ENCODE results near the gene EDIL3. TPM values are rescaled to one million over a fixed set of nuclear protein-coding genes. Genes with fewer than 3 reads are reported as not detected.

Gene EDIL3
- total RNA-seq, 1 experiment from 2014 or later, result 0.32 TPM

GRCh38 chr5:84290673-84291072 lies 94.0 kb downstream of the EDIL3 start:
- H4K20me1 ChIP-seq (ENCODE audit: insufficient read depth), result no peaks in the 10 kb centered on the region
- H3K79me2 ChIP-seq (ENCODE audit: insufficient read depth, low read length), result no peaks in the 10 kb centered on the region
- intact Hi-C loops (cut with micrococcal nuclease), result no loop called here
- no peak overlapping the region for H3K9ac ChIP-seq (ENCODE audit: low read length)
- no peaks in the 10 kb centered on the region for H3K36me3 ChIP-seq (ENCODE audit: control insufficient read depth in 1 of 2, insufficient read depth in 2 of 2, low read length in 2 of 2)
- no peak overlapping the region for H3K4me2 ChIP-seq (ENCODE audit: low read length)
- BruUV-seq (replicated peaks), result no TSS peak
- H3K9me3 ChIP-seq (ENCODE audit: control insufficient read depth in 1 of 2, insufficient read depth in 1 of 2, low read depth in 1 of 2, low read length in 2 of 2), result no peaks in the 10 kb centered on the region
- H3K4me3 ChIP-seq (replicated peaks in 1 of 2; ENCODE audit: low read depth in 1 of 2, low read length in 2 of 2), result no peak overlapping the region
- H3K9me2 ChIP-seq (ENCODE audit: insufficient read depth), result no peaks in the 10 kb centered on the region
- no peak overlapping the region for H2AFZ ChIP-seq (ENCODE audit: low read depth, low read length, poor library complexity, severe bottlenecking)
- H3K27me3 ChIP-seq (ENCODE audit: insufficient read depth, low read length), result no peaks in the 10 kb centered on the region
- ChIA-PET CTCF (no interaction called here), RAD21 (ENCODE audit: low non-redundant PET in 1 of 2, low total read pairs in 2 of 2, uncharacterized antibody in 2 of 2, unreplicated experiment in 2 of 2) (no interaction called here), POLR2A (no interaction called here)
- DNase-seq (ENCODE audit: low read depth, low spot score), result no peak
- ATAC-seq, result no peak
- H3K27ac ChIP-seq (ENCODE audit: low read depth, low read length), result no peak overlapping the region
- TF ChIP-seq CTCF (IDR thresholded peaks at IDR 0.05 in 2 of 3, conservative IDR thresholded peaks at IDR 0.05 in 1 of 3; ENCODE audit: borderline replicate concordance in 1 of 3, insufficient read depth in 1 of 3, low read depth in 2 of 3, low read length in 2 of 3) (no peak), MAX (IDR thresholded peaks at IDR 0.05) (no peak), EGR1 (IDR thresholded peaks at IDR 0.05; ENCODE audit: low read depth) (no peak), JUND (IDR thresholded peaks at IDR 0.05) (no peak), ZNF274 (IDR thresholded peaks at IDR 0.05; ENCODE audit: low read depth, low read length) (no peak), FOSL1 (IDR thresholded peaks at IDR 0.05; ENCODE audit: low read depth) (no peak), REST (IDR thresholded peaks at IDR 0.05; ENCODE audit: low read depth) (no peak), ZFX (IDR thresholded peaks at IDR 0.05) (no peak), YY1 (IDR thresholded peaks at IDR 0.05; ENCODE audit: extremely low read depth, insufficient replicate concordance, low read depth, low read length) (no peak), EZH2phosphoT487 (IDR thresholded peaks at IDR 0.05; ENCODE audit: borderline replicate concordance) (no peak), SP1 (IDR thresholded peaks at IDR 0.05; ENCODE audit: low read depth) (no peak), CEBPB (IDR thresholded peaks at IDR 0.05; ENCODE audit: low read depth) (no peak), CBX3 (IDR thresholded peaks at IDR 0.05; ENCODE audit: low read depth) (no peak), ZBTB33 (IDR thresholded peaks at IDR 0.05; ENCODE audit: extremely low read depth, insufficient replicate concordance, low read length) (no peak), POLR2AphosphoS5 (IDR thresholded peaks at IDR 0.05; ENCODE audit: low read depth, low read length) (no peak), SRF (IDR thresholded peaks at IDR 0.05; ENCODE audit: low read depth) (no peak), TCF7L2 (IDR thresholded peaks at IDR 0.05; ENCODE audit: borderline replicate concordance, extremely low read depth, insufficient read depth, insufficient read length) (no peak), POLR2A (IDR thresholded peaks at IDR 0.05; ENCODE audit: borderline replicate concordance, extremely low read depth, insufficient read depth, insufficient read length) (no peak), RAD21 (IDR thresholded peaks at IDR 0.05; ENCODE audit: low read depth) (no peak)
- TF ChIP-seq, protein P1, sequence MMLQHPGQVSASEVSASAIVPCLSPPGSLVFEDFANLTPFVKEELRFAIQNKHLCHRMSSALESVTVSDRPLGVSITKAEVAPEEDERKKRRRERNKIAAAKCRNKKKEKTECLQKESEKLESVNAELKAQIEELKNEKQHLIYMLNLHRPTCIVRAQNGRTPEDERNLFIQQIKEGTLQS (IDR thresholded peaks at IDR 0.05), result no peak
- H3K4me1 ChIP-seq (ENCODE audit: control insufficient read depth in 1 of 2, insufficient read depth in 2 of 2, low read length in 2 of 2), result peaks cover 8% of the 10 kb centered on the region in 2 experiments; a peak in 3 of 4 replicates

Measured in HCT116 (cell line).